Ectodermal cell (in vitro differentiated cells): ENCODE data around the gene ARHGAP12.

Source experiments
- H3K27ac ChIP-seq: 2 replicates; pipeline ENCODE4 v1.7.0; 2013; ENCODE audit warnings: mild to moderate bottlenecking, low read depth, low read length; ENCODE audit not compliant: insufficient read depth, poor library complexity, severe bottlenecking
- H3K27me3 ChIP-seq: 2 replicates; pipeline ENCODE4 v1.7.0; 2013; ENCODE audit warnings: mild to moderate bottlenecking, low read length; ENCODE audit not compliant: insufficient read depth, control insufficient read depth, poor library complexity, severe bottlenecking
- H3K36me3 ChIP-seq: one replicate; pipeline ENCODE4 v1.7.0; 2013; ENCODE audit warnings: low read length; ENCODE audit not compliant: control insufficient read depth, insufficient read depth
- H3K4me1 ChIP-seq: one replicate; pipeline ENCODE4 v1.7.0; 2013; ENCODE audit warnings: low read length; ENCODE audit not compliant: control insufficient read depth, insufficient read depth
- H3K4me3 ChIP-seq: 2 replicates; pipeline ENCODE4 v1.7.0; 2013; ENCODE audit warnings: low read depth, low read length, control low read depth; ENCODE audit not compliant: insufficient read depth
- H3K9me3 ChIP-seq: 2 replicates; pipeline ENCODE4 v1.7.0; 2013; ENCODE audit warnings: mild to moderate bottlenecking, low read length, moderate library complexity; ENCODE audit not compliant: control insufficient read depth
- WGBS, 2 experiments: methylation state at CpG; one replicate each; pipeline ENCODE4 v1.1.7; 2013; ENCODE audit warnings: missing lambda C conversion rate in 2 of 2; 5-methylcytosine and 5-hydroxymethylcytosine counted together

The ARHGAP12 gene

GRCh38 chr10:31866118-31866670 lies 62.4 kb downstream of the ARHGAP12 start:
- Histone ChIP-seq H3K36me3 (no peaks in the 10 kb centered on the region), H3K9me3 (no peaks in the 10 kb centered on the region), H3K27me3 (no peaks in the 10 kb centered on the region), H3K4me1 (no peaks in the 10 kb centered on the region), H3K4me3 (no peak overlapping the region), H3K27ac (no peak overlapping the region)
- 87 to 100% methylated on average over 3 to 4 of the region's 4 CpGs for WGBS, 2 experiments

- H3K27me3 ChIP-seq, result no peaks in the 10 kb centered on the region
- H3K36me3 ChIP-seq, result no peaks in the 10 kb centered on the region
- no peak overlapping the region for H3K27ac ChIP-seq
- no peaks in the 10 kb centered on the region for H3K4me1 ChIP-seq
- WGBS, 2 experiments, result 16 to 18% methylated on average over 5 of the region's 5 CpGs
- no peaks in the 10 kb centered on the region for H3K9me3 ChIP-seq
- no peak overlapping the region for H3K4me3 ChIP-seq
Measured at GRCh38 chr10:31864834-31865518, 63.7 kb downstream of the ARHGAP12 start.

- WGBS, 2 experiments, result 94 to 96% methylated on average over 4 of the region's 4 CpGs
Measured at GRCh38 chr10:31855033-31855432, 73.6 kb downstream of the ARHGAP12 start.

GRCh38 chr10:31853629-31854028 lies 75.0 kb downstream of the ARHGAP12 start:
- Histone ChIP-seq H3K27ac (no peak overlapping the region), H3K4me1 (no peaks in the 10 kb centered on the region), H3K27me3 (no peaks in the 10 kb centered on the region), H3K4me3 (no peak overlapping the region), H3K9me3 (no peaks in the 10 kb centered on the region), H3K36me3 (no peaks in the 10 kb centered on the region)
- 100% methylated on average over 1 of the region's 2 CpGs; no CpG with 5 or more reads in 1 of the 2 experiments for WGBS, 2 experiments

More at GRCh38 chr10:31855033-31855432, 73.6 kb downstream of the ARHGAP12 start:
- no peaks in the 10 kb centered on the region for H3K27me3 ChIP-seq
- H3K4me3 ChIP-seq, result no peak overlapping the region
- no peaks in the 10 kb centered on the region for H3K36me3 ChIP-seq
- no peaks in the 10 kb centered on the region for H3K9me3 ChIP-seq
- no peak overlapping the region for H3K27ac ChIP-seq
- H3K4me1 ChIP-seq, result no peaks in the 10 kb centered on the region

GRCh38 chr10:31851216-31851615 lies 77.4 kb downstream of the ARHGAP12 start:
- Histone ChIP-seq H3K27me3 (no peaks in the 10 kb centered on the region), H3K36me3 (no peaks in the 10 kb centered on the region), H3K27ac (no peak overlapping the region), H3K9me3 (no peaks in the 10 kb centered on the region), H3K4me3 (no peak overlapping the region), H3K4me1 (no peaks in the 10 kb centered on the region)
- WGBS, 2 experiments, result 92 to 100% methylated on average over 1 of the region's 1 CpG

GRCh38 chr10:31847515-31847914 lies 81.1 kb downstream of the ARHGAP12 start:
- Histone ChIP-seq H3K27ac (no peak overlapping the region), H3K9me3 (no peaks in the 10 kb centered on the region), H3K4me1 (no peaks in the 10 kb centered on the region), H3K4me3 (no peak overlapping the region), H3K27me3 (no peaks in the 10 kb centered on the region), H3K36me3 (no peaks in the 10 kb centered on the region)

GRCh38 chr10:31838709-31839108 lies 89.9 kb downstream of the ARHGAP12 start:
- Histone ChIP-seq H3K27me3 (no peaks in the 10 kb centered on the region), H3K36me3 (no peaks in the 10 kb centered on the region), H3K9me3 (no peaks in the 10 kb centered on the region), H3K4me3 (no peak overlapping the region), H3K4me1 (no peaks in the 10 kb centered on the region), H3K27ac (no peak overlapping the region)
- WGBS, 2 experiments, result 95% methylated on average over 7 of the region's 7 CpGs

- Histone ChIP-seq H3K27me3 (no peaks in the 10 kb centered on the region), H3K4me3 (no peak overlapping the region), H3K9me3 (no peaks in the 10 kb centered on the region), H3K27ac (no peak overlapping the region), H3K4me1 (no peaks in the 10 kb centered on the region), H3K36me3 (no peaks in the 10 kb centered on the region)
- WGBS, 2 experiments, result 93 to 97% methylated on average over 1 of the region's 1 CpG
Measured at GRCh38 chr10:31838065-31838464, 90.6 kb downstream of the ARHGAP12 start.

GRCh38 chr10:31836569-31837406 lies 91.8 kb downstream of the ARHGAP12 start:
- 79 to 81% methylated on average over 7 to 8 of the region's 9 CpGs for WGBS, 2 experiments
- Histone ChIP-seq H3K9me3 (no peaks in the 10 kb centered on the region), H3K4me3 (no peak overlapping the region), H3K27me3 (no peaks in the 10 kb centered on the region), H3K27ac (no peak overlapping the region), H3K36me3 (no peaks in the 10 kb centered on the region), H3K4me1 (no peaks in the 10 kb centered on the region)

GRCh38 chr10:31833753-31834152 lies 94.9 kb downstream of the ARHGAP12 start:
- no peak overlapping the region for H3K27ac ChIP-seq
- H3K9me3 ChIP-seq, result no peaks in the 10 kb centered on the region
- H3K4me3 ChIP-seq, result no peak overlapping the region
- H3K36me3 ChIP-seq, result no peaks in the 10 kb centered on the region
- no peaks in the 10 kb centered on the region for H3K27me3 ChIP-seq
- no peaks in the 10 kb centered on the region for H3K4me1 ChIP-seq
